Kidney epithelial cell (primary cell): ENCODE measurements around the gene LMO3. TPM values are rescaled to one million over a fixed set of nuclear protein-coding genes. Genes with fewer than 3 reads are reported as not detected.
A peak's percentile ranks its signal among the peaks of the same experiment; 100 is the strongest.

Experiments used
- DNase-seq: peaks from one replicate; pipeline ENCODE4 v3.0.0-alpha.2; 2010; ENCODE audit warnings: low read depth
- H3K27me3 ChIP-seq: 2 replicates; pipeline ENCODE4 v1.6.0; 2011; ENCODE audit warnings: low read length; ENCODE audit not compliant: control insufficient read depth, insufficient read depth
- H3K36me3 ChIP-seq: 2 replicates; pipeline ENCODE4 v1.5.1; 2011; ENCODE audit warnings: low read length; ENCODE audit not compliant: control insufficient read depth, insufficient read depth
- H3K4me3 ChIP-seq: 2 replicates; pipeline ENCODE4 v1.5.1; 2011; ENCODE audit warnings: low read depth, mild to moderate bottlenecking, control low read depth, low read length
- CTCF ChIP-seq: IDR thresholded peaks from 2 replicates; pipeline ENCODE4 v1.5.1; 2011; ENCODE audit warnings: mild to moderate bottlenecking, moderate library complexity, low read length, control low read depth, inconsistent platforms; ENCODE audit not compliant: insufficient read depth, poor library complexity, severe bottlenecking
- total RNA-seq: library from RNA; depleted of rRNA; stranded (reverse); fragments of >200 nt; gene quantifications from 2 replicates; pipeline ENCODE4 v1.2.3, GENCODE V29; 2015

LMO3 gene
- total RNA-seq: not detected in 2 replicates

- Histone ChIP-seq H3K4me3 (peak within 1 kb of the TSS; percentile 22), H3K36me3 (no peaks in the 10 kb centered on the region), H3K27me3 (peaks cover 63% of the 10 kb centered on the region)
- DNase-seq: no peak
- TF ChIP-seq CTCF: no peak
Observed at GRCh38 chr12:16606117-16606200, at the start of gene LMO3. Gene LMO3 (minus strand): TSS chr12:16606162. CDS start chr12:16600860, 5,302 bp downstream.

GRCh38 chr12:16636435-16637055 lies 30.6 kb upstream of the LMO3 start:
- no peak for TF ChIP-seq CTCF

DNA sequence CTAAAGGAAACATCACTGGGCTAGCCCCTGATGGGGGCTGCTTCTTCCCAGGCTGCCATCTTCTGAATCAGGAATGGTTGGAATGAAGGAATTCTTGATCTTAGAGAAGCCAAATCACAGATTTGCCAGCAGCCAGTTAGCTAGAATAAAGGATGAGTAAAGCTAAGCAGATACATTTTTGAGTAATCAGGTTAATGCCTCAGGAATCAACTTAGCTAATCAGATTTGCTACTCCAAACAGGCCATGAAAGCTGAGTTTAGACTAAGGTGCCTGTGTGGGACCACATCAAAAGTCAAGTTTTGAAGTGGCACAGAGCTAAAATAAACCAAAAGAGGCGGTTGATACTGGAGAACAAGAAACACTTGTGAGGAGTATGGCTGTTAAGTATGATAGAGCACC lies 28.8 kb upstream of the LMO3 start:
- no peak for DNase-seq
- no peak overlapping the region for H3K4me3 ChIP-seq
- no peaks in the 10 kb centered on the region for H3K27me3 ChIP-seq
- no peaks in the 10 kb centered on the region for H3K36me3 ChIP-seq
- no peak for TF ChIP-seq CTCF

More at GRCh38 chr12:16636435-16637055, 30.6 kb upstream of the LMO3 start:
- H3K36me3 ChIP-seq: no peaks in the 10 kb centered on the region
- no peak overlapping the region for H3K4me3 ChIP-seq
- H3K27me3 ChIP-seq: no peaks in the 10 kb centered on the region
- DNase-seq: no peak

DNA sequence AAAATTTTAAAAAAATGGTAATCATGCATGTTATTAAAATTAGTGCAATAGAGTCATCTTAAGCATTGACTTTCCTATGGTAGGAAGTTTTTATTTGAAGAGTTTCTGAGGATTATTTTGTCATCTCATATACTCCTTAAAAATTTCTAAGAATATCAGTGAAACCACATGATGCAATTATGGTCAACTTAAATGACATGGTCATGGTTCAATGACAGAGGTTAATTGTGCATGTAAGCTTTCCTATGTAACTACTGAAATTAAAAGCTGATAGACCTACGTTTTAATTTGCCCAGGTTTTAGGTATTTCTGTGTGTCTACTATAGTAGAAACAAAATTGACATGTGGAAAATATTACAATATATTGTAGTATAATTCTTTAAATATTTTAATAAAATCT lies 21.0 kb upstream of the LMO3 start:
- no peak for DNase-seq
- Histone ChIP-seq H3K36me3 (no peaks in the 10 kb centered on the region), H3K27me3 (no peaks in the 10 kb centered on the region), H3K4me3 (no peak overlapping the region)
- TF ChIP-seq CTCF: no peak

GRCh38 chr12:16622338-16622737 lies 16.4 kb upstream of the LMO3 start:
- no peak overlapping the region for H3K4me3 ChIP-seq
- TF ChIP-seq CTCF: no peak
- no peak for DNase-seq
- H3K27me3 ChIP-seq: no peaks in the 10 kb centered on the region
- no peaks in the 10 kb centered on the region for H3K36me3 ChIP-seq

- TF ChIP-seq CTCF: no peak
- H3K4me3 ChIP-seq: no peak overlapping the region
- DNase-seq: no peak
- H3K27me3 ChIP-seq: no peaks in the 10 kb centered on the region
- H3K36me3 ChIP-seq: no peaks in the 10 kb centered on the region
Observed at GRCh38 chr12:16619537-16619936, 13.6 kb upstream of the LMO3 start.
